GM18873 (cell line): ENCODE data around the gene PIAS1.
"Not testable (repeated sequence)": the region's sequence is repeated elsewhere in the genome, so short reads cannot be mapped to it uniquely, and the experiment has no call there.

Source experiments
- ATAC-seq: cut with Tn5 transposase; IDR thresholded peaks from one replicate; pipeline ENCODE4 v1.9.1; 2021; ENCODE audit warnings: mild to moderate bottlenecking, moderate library complexity, moderate number of reproducible peaks; ENCODE audit not compliant: unreplicated experiment, low FRiP score

PIAS1 gene

DNA sequence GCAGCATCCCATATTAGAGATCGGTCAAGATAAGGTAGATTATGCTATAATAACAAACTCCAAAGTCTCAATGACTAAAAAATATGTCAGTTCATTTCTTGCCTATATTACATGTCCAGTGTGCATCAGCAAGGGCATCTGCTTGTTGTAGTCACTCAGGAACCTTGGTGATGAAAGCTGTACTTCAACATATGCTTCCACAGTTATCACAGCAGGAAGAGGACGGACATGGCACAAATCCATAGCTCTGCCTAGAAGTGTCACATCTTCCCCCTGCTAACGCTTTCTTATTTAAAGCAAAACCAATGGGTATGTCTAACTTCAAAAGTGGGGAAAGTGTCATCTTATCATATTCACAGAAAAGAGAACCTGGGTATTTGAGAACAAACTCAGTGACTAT, 20.0 kb upstream of the PIAS1 start:
- no peak for ATAC-seq

DNA sequence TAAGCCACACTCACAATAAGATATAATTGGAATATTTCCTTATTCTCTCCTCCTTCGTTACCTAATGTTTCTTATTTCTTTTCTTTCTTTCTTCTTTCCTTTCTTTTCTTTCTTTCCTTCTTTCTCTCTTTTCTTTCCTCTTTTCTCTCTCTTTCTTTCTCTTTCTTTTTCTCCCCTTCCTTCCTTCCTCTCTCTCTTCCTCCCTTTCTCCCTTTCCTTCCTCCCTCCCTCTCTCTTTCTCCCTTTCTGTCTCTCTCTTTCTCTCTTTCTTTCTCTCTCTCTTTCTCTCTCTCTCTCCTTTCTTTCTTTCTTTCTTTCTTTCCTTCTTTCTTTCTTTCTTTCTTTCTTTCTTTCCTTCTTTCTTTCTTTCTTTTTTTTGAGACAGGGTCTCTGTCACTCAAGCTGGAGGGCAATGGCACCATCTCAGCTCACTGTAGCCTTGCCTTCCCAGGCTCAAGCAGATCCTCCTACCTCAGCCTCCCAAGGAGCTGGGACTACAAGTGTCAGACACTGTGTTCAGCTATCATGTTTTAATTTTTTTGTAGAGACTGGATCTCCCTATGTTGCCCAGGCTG, 19.3 kb upstream of the PIAS1 start:
- no peak for ATAC-seq

DNA sequence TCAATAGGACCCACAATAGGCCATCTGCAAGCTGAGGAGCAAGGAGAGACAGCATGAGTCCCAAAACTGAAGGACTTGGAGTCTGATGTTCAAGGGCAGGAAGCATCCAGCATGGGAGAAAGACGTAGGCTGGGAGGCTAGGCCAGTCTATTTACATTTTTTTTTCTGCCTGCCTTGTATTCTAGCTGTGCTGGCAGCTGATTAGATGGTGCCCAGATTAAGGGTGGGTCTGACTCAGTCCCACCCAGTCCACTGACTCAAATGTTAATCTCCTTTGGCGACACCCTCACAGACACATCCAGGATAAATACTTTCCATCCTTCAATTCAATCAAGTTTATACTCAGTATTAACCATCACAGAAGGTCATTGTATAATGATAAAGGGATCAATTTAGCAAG, 15.9 kb upstream of the PIAS1 start:
- ATAC-seq, result no peak

DNA sequence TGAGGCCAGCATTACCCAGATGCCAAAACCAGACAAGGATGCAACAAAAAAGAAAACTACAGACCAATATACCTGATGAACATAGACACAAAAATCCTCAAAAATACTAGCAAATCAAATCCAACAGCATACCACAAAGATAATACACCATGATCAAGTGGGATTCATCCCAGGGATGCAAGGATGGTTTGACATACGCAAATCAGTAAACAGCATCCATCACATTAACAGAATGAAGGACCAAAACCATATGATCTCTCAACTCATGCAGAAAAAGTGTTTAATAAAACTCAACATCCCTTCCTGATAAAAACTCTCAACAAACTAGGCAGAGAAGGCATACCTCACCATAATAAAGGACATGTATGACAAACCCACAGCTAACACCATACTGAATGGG, 14.0 kb upstream of the PIAS1 start:
- no peak for ATAC-seq

DNA sequence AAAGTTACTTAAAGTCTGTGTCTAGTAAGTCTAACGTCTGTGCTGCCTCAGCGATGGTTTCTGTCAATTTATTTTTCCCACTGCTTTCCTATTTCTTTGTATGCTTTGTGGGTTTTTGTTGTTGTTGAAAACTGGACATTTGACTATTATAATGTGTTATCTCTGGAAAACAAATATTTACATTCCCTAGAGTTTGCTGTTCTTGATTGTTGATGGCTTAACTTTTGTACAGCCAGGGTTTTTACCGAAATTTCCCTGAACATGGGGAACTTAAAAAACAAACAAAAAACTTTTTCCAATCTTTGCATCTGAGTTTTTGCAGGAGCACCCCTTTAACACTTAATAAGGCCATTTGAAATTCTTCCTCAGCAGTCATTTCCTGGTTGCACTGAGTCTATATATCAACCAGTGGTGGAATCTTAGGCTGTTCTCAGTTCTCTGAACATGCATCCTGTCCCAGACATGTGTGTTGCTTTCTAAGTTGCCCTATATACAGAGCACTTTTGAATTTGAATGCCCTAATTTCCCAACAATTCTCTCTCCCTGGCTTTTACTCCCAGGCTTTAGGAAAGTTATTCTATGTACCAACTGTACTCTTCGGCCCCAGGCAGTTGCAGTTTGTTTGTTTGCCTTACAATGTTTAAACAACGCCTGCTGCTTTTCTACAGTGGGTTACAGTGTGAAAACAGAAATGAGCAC, 11.8 kb upstream of the PIAS1 start:
- ATAC-seq, result no peak

DNA sequence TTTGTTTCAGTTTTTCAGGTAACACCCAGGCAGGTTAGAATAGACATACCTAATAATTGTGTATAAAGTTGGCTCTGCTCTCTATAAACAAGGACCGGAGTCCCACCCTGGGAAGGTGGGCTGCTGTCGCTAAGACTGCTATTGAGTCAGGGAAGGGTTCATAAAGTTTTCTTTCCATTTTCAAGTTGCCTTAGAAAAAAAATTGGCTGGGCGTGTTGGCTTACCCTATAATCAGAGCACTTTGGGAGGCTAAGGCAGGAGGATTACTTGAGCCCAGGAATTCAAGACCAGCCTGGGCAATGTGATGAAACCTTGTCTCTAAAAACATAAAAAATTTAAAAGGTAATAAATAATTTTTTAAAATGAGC, 11.3 kb upstream of the PIAS1 start:
- ATAC-seq, result no peak

DNA sequence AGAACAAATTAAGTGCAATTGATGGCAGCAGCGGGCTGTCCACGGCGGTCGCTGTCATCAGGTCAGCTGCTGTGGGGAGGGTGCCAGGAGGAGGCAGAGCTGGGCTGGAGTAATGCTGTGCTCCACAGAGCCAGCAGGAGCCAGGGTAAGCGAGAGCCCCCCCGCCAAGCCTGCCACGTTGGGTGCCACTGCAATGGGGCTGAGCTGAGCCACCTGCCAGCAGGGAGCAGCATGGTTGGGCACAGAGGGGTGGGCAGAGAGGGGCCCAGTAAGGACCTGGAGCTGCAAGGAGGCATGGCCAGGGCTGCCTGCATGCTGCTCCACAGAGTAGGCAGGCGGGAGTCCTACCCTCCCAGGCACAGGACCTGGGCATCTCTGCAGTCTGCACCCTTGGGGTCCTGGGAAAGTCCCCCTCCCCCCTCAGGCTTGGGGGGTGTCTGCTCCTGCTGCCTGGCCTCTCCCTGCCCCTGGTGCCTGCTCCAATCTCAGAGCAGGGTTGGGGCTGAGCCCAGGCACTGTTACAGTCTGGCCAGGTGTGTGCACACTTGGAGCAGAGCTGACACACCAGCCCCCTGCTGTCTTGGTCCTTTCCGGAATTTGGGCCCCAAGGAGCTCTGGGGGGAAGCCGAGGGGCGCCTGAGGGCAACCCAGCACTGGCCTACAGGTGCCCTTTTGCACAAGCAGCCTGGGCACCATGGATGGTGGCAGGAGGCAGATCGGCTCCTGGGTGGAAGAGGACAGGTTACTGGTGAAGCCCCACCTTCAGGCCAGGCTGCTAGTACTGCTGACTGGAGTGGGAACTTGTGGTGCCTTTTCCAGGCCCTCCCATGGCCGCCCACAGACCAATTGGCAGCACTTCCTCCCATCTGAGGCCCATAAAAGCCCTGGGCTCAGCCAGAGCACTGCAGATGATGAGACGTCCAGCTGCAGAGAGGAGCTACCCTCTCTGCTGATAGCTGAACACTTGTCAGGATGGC, 8.5 kb upstream of the PIAS1 start:
- no peak for ATAC-seq

DNA sequence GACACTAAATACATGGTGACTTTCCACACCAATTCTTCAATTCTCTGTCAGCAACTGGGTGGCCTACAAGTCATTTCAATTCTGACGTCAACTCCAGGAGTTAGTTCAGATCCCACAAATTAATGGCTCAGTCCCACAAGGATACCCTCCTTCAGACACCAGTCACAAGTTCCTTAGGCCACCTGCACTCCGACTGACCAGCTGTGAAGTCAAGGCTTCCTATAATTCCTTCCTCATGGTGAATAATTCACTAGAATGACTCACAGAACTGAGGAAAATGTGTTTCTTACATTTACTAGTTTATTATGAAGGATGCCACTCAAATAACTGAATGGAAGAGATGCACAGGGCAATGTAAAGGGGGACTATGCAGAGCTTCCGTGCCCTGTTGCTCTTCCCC, 6.3 kb upstream of the PIAS1 start:
- ATAC-seq, result no peak

DNA sequence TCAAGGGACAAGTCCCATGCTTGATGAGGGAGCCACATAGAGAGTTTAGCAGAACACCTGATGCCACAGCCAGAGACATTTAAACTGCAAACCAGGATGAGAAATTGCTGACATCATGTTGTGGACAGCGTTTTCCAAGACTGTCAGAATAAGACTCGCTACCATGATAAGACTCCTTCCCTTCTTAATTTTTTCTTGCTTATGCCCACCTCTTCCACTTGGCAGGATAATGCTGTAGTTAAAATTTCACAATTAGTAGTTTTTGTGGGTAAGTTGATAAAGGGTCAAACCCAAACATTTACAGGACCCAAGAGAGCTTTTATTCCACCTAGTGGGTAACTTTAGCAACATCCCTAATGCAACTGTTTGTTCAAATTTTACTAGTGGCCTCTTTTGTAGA, 3.0 kb upstream of the PIAS1 start:
- ATAC-seq, result no peak

DNA sequence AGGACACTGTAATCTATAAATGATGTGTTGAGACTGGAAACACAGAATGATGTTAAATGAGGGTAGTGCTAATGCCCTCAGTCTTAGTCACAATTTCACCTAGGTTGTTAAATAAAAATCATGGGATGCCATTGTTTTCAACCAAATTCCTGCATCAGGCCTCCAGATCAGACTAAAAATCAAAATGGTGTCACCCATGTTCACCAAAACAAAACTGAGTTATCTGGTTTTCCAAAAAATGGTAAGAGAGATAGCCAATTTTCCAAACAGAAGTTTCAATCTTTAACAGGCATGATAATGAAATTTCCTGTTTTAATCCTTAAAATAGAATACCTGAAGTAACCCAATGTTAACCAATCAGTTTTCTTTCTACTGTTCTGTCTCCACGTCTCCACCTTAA, 2.2 kb upstream of the PIAS1 start:
- no peak for ATAC-seq

DNA sequence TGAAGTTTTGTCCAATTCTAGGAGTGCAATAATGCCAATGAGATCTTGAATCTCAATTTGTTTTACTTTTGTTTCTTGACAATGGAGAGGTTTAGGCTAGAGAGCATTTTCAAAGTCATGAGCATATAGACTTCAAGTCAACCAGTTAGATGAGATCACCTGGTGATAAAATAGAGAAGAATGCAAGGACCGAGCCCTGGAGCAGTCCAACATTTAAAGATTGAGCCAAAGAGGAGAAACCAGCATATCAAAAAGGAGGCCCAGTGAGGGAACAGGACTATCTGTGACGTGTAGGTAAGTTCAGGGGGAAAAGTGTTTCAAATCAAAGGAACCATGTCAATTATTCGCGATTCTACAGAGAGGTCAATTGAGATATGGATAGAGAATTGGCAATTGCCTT, 1.7 kb upstream of the PIAS1 start:
- no peak for ATAC-seq

DNA sequence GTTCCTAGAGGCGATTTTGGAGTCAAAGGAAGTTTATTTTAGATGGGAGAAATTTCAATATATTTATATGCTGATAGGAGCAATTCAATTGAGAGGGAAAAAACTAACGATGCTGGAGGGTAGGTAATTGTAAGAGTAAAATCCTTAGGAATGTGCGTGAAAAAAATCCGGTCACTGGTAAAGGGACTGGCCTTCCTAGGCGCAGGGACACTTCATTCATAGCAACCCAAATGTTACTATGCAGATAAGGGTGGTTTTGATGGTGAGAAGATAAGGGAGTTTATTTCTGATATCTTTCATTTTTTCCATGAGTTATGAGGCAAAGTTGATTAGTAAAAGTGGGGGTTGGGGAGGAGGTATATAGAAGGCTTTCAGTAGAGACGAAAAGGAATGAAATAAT, 1.1 kb upstream of the PIAS1 start:
- ATAC-seq, result no peak

DNA sequence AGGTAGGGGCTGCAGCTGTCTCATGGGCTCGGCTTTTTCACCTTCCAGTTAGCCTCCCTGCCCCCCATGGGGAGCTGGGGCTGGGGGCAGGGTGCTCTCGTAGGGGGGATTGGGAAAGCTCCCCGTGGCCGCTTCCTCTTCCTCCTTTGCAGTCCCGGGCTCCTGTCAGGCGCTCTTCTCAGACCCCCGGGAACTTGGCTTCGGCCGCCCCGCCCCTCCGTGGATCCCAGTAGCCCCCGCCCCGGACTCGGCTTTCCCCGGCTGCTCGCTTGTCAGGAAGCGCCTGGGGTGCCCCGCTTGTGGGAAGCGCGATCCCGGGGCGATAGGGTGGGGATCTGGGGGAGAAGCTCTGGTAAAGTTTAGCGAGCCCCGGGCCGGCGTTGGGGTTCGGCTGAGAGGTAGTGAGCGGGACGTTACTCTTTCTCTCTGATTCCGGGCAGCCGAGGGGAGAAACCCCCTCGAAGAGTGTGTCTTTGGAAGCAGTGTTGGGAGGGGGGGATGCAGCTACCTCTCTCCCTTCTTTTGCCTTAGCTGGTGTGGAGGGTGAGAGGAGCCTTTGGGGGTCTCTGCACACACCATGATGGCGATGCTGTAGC, 611 bp downstream of the PIAS1 start:
- peak; percentile 22 for ATAC-seq

DNA sequence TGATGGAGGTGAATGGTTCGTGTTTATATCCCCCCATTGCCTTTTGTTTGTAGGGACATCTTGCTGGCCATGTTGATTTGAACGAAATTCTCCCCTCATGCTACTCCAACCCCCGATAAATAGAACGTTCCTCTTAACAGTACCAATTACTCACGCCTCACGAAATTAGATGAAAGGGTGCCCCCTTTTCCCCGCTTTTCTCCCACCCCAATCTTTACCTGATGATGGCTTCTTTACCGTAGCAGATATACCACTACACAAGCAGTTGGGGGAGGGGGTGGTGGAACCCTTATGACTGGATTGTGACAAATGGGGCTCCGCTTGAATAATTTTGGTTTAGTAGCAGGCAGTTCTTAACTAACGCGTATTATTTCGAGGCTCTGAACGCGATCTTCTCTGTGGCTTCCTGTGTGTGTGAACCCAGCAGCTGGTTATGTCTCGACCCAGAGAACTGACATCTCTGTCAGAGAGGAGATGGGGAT, 1.1 kb downstream of the PIAS1 start:
- ATAC-seq, result no peak

DNA sequence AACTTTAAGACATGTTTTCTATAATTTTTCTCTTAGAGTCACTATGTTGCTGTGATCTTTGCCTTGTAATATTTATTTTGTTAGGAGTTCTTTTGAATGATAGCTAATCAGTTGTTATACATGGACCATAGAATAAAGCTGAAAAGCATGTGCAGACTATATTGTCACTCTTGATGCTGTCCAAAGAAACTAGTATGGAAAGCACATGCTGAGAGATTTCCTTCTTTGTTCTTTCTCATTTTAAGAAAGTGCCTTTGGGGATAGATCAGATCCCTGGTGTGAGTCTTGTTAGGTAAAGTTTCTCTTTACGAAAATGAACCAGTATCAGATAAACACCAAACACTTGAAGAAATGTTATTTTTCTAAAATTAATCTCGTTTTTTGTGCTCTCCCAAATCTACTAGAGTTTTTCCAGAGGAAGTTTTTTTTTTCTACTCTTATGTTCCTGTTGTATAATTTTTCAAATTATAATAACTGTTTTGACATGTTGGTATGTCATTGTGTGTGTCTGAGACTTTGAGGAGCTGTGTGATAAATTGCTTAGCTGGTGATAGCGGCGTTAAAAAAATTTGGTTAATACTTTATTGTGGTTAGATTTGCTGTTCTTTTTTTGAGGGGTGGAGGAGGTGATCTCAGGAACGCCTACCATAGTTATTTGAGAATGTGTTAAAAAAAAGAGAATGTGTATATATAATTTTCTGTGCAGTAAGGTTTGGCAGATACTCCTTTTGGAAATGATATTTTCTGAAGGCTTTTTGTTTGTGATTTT, 2.2 kb downstream of the PIAS1 start:
- ATAC-seq, result no peak

DNA sequence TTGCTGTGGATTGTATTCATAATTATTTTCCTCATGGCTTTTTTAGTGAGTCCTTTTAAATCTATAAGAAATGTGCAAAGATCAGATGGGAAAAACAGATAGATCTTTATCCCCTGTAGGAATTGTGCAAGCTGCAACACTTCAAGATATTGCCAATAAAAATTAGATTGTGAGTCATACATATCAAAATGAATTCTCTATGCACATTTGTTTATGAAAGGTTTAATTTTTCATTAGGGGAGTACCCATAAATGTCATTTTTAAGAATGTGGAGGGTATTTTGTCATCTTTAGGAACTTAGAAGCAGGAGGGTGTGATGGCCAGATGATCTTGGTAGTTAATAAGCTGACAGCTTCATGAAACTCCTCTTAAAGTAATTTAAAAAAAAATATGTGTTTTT, 2.9 kb downstream of the PIAS1 start:
- ATAC-seq, result no peak

DNA sequence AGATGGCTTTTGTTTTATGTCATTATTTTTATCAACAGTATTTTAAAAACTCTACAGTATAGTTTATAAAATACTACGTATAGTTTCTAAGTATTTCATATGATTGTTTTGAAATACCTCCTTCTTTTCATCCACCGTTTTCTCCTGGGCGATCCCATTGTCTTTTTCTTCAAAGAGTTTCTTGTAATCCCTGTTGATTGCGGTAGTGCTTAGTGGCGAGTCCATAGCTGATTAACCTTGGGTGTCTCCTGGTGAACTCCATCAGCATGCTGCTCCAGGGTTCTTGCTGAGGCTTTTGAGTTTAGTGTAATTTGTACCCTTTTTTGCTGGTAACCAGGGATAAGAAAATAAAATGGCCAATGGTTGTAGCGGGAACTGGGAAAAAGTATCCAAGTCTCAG, 3.6 kb downstream of the PIAS1 start:
- no peak for ATAC-seq

DNA sequence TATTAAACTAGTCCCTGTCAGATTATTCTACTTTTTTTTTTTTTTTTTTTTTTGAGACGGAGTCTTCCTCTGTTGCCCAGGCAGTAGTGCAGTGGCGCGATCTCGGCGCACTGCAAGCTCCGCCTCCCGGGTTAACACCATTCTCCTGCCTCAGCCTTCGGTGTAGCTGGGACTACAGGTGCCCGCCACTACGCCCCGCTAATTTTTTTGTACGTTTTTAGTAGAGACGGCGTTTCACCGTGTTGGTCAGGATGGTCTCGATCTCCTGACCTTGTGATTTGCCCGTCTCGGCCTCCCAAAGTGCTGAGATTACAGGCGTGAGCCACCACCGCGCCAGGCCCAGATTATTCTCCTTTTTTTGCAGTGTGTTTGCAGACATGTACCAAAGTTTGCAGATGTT, 4.9 kb downstream of the PIAS1 start:
- ATAC-seq, result not testable (repeated sequence)

DNA sequence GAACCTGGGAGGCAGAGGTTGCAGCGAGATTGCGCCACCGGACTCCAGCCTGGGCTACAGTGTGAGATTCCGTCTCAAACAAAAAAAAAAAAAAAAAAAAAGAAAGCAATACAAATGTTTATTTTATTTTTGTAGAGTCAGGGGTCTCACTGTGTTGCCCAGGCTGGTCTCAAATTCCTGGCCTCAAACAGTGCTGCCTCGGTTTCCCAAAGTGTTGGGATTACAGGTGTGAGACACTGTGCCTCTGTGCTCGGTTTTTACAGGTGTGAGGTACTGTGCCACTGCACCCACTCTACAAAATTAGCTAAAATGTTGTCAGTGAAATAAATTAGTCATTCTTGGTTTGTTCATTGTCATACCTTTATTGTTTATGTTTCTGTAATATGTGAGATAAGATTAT, 5.5 kb downstream of the PIAS1 start:
- no peak for ATAC-seq

DNA sequence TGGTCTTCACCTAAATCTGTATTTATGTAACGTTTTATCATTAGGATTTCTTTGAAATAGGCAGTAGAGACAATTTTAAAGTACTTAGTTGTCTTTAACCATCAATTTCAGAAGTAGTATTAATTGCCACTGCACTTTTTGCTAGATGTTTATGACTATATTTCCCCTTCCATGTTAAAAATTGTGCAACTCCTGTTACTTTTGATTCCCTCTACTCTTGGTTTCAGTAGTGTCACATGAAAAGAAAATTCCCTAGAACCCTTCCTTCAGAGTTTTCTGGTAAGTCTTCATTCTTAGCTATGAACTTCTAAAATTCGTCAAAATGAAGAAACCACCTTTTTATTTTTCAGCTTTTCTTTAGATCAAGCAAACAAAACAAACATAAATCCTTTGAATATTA, 7.1 kb downstream of the PIAS1 start:
- ATAC-seq, result no peak
